Stimulated activated CD8-positive, alpha-beta memory T cell treated with anti-CD3 and anti-CD28 coated beads, Interleukin-12 subunit alpha, Interleukin-12 subunit beta, amount 100 ng/mL, for 4 hours (primary cell): ENCODE measurements around the gene MISP.

ENCODE experiments used
- DNase-seq: peaks from one replicate; pipeline ENCODE4 v3.0.0-alpha.2; 2020; ENCODE audit warnings: low read depth

MISP gene

DNA sequence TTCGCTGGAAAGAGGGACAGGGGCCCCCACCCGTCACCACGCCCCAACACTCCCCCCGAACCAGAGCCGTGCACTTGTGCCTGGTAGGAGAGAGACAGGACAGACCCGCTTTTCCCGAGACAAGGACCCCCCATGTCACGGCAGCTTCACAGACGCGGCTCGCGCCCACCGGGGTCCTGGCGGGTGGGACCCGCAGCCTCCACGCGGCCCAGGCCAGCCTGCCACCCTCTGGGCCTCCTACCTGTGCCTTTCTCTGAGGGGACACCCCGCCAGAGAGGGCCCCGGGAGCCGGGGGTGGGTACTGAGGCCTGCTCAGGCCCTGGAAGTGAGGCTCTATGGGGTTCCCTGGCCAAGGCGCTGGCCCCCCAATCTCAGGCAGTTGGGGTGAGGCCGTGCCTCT is 4.0 kb upstream of the MISP start:
- DNase-seq, result no peak

GRCh38 chr19:747432-748273 is 3.3 kb upstream of the MISP start:
- DNase-seq, result no peak

DNA sequence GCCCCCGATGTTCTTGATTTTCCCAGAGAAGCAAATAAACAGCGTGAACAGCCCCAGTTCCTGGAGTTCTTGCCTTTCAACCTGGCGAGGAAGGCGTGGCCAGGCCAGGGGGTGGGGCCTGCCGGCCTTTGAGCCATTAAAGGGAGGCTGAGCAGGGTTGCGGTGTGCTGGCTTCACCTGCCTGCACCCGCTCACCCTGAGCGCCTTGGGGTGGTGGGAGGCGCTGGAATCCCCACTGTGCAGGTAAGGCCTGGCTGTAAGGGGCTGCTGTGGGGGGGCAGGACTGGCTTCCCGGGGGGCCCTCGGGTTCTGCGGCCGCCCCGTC is 2.7 kb upstream of the MISP start:
- no peak for DNase-seq

GRCh38 chr19:749811-750210 is 1.1 kb upstream of the MISP start:
- no peak for DNase-seq

GRCh38 chr19:751501-752341 is 809 bp downstream of the MISP start:
- no peak for DNase-seq

GRCh38 chr19:752652-753517 is 2.0 kb downstream of the MISP start:
- DNase-seq, result no peak

DNA sequence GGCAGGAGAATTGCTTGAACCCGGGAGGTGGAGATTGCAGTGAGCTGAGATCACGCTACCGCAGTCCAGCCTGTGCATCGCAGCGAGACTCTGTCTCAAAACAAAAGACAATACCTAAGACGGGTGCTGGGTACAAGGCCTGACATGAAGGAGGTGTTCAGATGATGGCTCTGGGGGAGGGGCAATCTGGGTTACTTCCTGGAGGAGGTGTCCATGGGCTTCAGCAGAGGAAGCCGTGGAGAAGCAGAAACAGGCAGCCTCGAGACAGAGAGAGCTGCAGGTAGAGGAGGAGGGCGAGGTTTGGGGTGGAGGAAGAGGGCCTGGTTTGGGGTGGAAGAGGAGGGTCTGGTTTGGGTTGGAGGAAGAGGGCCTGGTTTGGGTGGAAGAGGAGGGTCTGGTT is 3.6 kb downstream of the MISP start:
- no peak for DNase-seq

GRCh38 chr19:755063-755462 is 4.2 kb downstream of the MISP start:
- no peak for DNase-seq

DNA sequence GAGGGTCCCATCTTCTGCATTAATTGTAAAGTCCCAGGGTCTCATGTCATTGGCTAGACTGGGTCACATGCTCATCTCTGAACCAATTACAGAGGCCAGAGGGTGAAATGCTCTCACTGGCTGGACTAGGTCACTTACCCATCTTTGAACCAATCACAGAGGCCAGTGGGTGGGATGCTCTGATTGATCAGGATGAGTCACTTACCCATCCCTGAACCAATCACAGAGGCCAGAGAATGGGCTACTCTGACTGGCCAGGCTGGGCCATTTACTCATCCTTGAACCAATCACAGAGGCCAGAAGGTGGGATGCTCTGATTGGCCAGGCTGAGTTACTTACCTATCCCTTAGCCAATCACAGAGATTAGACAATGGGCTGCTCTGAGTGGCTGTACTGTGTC is 5.3 kb downstream of the MISP start:
- DNase-seq, result no peak

GRCh38 chr19:756821-757688 is 6.1 kb downstream of the MISP start:
- DNase-seq, result no peak

- DNase-seq, result no peak
Observed at GRCh38 chr19:757811-758668, 7.1 kb downstream of the MISP start.

DNA sequence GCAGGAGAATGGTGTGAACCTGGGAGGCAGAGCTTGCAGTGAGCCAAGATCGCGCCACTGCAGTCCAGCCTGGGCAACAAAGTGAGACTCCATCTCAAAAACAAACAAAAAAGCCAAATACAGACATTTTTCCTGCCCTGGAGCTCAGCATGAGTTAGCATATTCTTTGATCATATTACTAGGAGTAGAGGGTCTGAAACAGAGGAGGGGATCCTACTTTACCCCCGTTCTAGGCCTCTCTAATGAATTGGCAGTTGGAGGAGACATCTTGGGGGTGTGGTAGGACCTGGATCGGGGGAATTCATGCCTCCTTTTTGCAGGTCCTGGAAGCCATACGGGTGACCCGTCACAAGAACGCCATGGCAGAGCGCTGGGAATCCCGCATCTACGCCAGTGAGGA is 12.3 kb downstream of the MISP start:
- DNase-seq, result no peak

GRCh38 chr19:763869-764268 is 13.0 kb downstream of the MISP start:
- no peak for DNase-seq

- no peak for DNase-seq
Observed at GRCh38 chr19:764301-764700, 13.4 kb downstream of the MISP start.

DNA sequence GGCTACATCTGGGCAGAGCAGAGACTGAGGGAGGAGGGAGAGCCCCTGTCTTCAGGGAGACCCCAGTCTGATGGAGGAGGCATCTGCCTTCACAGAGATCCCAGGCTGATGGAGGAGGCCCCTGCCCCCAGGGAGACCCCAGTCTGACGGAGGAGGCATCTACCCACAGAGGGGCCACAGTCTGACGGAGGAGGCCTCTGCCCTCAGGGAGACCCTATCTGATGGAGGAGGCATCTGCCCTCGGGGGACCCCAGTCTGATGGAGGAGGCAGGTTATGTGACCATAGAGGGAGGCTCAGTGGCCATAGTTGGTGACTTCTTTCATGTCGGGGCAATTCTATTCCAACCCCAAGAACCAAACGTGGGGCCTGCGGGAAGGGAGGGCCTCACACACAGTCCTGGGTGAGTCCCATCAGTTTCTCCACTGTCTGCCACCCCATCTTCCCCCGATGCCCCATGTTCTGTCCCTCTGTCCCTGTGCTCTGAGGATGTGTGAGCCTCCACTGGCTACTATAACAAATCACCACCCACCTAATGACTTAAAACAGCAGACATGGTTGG is 14.3 kb downstream of the MISP start:
- DNase-seq, result no peak

- DNase-seq, result no peak
Observed at GRCh38 chr19:768424-768823, 17.5 kb downstream of the MISP start.

- DNase-seq, result no peak
Observed at GRCh38 chr19:769616-770015, 18.7 kb downstream of the MISP start.

DNA sequence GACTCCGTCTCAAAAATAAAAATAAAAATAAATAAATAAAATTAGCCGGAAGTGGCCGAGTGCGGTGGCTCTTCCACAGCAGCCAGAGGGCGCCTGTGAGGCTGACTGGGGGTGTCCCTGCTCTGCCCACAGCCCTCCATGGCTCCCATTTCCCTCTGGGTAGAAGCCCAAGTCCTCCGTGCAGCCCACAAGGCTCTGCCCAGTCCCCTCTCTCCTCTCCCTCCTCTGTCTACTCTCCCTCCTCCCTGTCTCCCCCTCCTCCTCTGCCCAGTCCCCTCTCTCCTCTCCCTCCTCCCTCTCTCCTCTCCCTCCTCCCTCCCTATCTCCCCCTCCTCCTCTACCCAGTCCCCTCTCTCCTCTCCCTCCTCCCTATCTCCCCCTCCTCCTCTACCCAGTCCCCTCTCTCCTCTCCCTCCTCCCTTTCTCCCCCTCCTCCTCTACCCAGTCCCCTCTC is 20.4 kb downstream of the MISP start:
- no peak for DNase-seq

GRCh38 chr19:772063-772462 is 21.2 kb downstream of the MISP start:
- no peak for DNase-seq
